GM23248 (cell line): ENCODE data around the gene PTTG2. TPM values are rescaled to one million over a fixed set of nuclear protein-coding genes. Genes with fewer than 3 reads are reported as not detected.

Experiments
- DNase-seq: peaks from one replicate; pipeline ENCODE4 v3.0.0-alpha.2; 2015
- H2AFZ ChIP-seq: fragments of 200-600 bp; sonication (generic); 2 replicates; pipeline ENCODE4 v1.6.1; 2016; ENCODE audit warnings: antibody characterized with exemption
- H3F3A ChIP-seq: fragments of 200-600 bp; sonication (generic); 2 replicates; pipeline ENCODE4 v1.6.1; 2016; ENCODE audit warnings: mild to moderate bottlenecking, antibody characterized with exemption, mixed run types; ENCODE audit not compliant: insufficient read depth
- H3K27ac ChIP-seq: fragments of 200-600 bp; sonication (generic); 2 replicates; pipeline ENCODE4 v1.5.1; 2016; ENCODE audit warnings: mild to moderate bottlenecking
- H3K27me3 ChIP-seq: fragments of 200-600 bp; sonication (generic); replicated peaks from 2 replicates; pipeline ENCODE4 v1.6.1; 2016; ENCODE audit warnings: mild to moderate bottlenecking; ENCODE audit not compliant: insufficient read depth
- H3K36me3 ChIP-seq: fragments of 200-600 bp; sonication (generic); 2 replicates; pipeline ENCODE4 v1.6.1; 2016; ENCODE audit warnings: low read depth, mild to moderate bottlenecking
- H3K4me1 ChIP-seq: fragments of 200-600 bp; sonication (generic); 2 replicates; pipeline ENCODE4 v1.6.1; 2016; ENCODE audit warnings: mild to moderate bottlenecking; ENCODE audit not compliant: insufficient read depth
- H3K4me2 ChIP-seq: fragments of 200-600 bp; sonication (generic); one replicate; pipeline ENCODE4 v1.6.1; 2016; ENCODE audit warnings: mild to moderate bottlenecking; ENCODE audit not compliant: unreplicated experiment
- H3K4me3 ChIP-seq: fragments of 200-600 bp; sonication (generic); 2 replicates; pipeline ENCODE4 v1.5.1; 2016; ENCODE audit warnings: mild to moderate bottlenecking
- H3K79me2 ChIP-seq: fragments of 200-600 bp; sonication (generic); 2 replicates; pipeline ENCODE4 v1.6.1; 2016; ENCODE audit warnings: mild to moderate bottlenecking; ENCODE audit not compliant: insufficient read depth
- H3K9ac ChIP-seq: fragments of 200-600 bp; sonication (generic); 2 replicates; pipeline ENCODE4 v1.6.1; 2016; ENCODE audit warnings: mild to moderate bottlenecking
- H3K9me2 ChIP-seq: fragments of 200-600 bp; sonication (generic); 2 replicates; pipeline ENCODE4 v1.6.1; 2016; ENCODE audit warnings: mixed run types, mild to moderate bottlenecking, moderate library complexity; ENCODE audit not compliant: insufficient read depth
- H3K9me3 ChIP-seq: fragments of 200-600 bp; sonication (generic); one replicate; pipeline ENCODE4 v1.6.1; 2017; ENCODE audit warnings: low read depth
- H4K20me1 ChIP-seq: fragments of 200-600 bp; sonication (generic); 2 replicates; pipeline ENCODE4 v1.6.0; 2016; ENCODE audit not compliant: insufficient read depth
- EZH2 ChIP-seq: fragments of 200-600 bp; sonication (generic); IDR thresholded peaks from 2 replicates; pipeline ENCODE4 v1.6.1; 2018; ENCODE audit warnings: antibody characterized with exemption, mild to moderate bottlenecking; ENCODE audit not compliant: insufficient read depth, poor library complexity, severe bottlenecking
- EZH2phosphoT487 ChIP-seq: fragments of 200-600 bp; sonication (generic); IDR thresholded peaks from 2 replicates; pipeline ENCODE4 v1.6.1; 2018; ENCODE audit warnings: antibody characterized with exemption, moderate library complexity, mild to moderate bottlenecking, low read depth; ENCODE audit not compliant: insufficient read depth
- WGBS, 2 experiments: methylation state at CpG; one replicate each; pipeline ENCODE4 v1.1.6; 2015 to 2017; ENCODE audit warnings: low lambda C conversion rate in 2 of 2, low coverage in 1 of 2; ENCODE audit errors: missing lambda C conversion rate in 2 of 2; 5-methylcytosine and 5-hydroxymethylcytosine counted together
- in situ Hi-C: fragments of 300-500 bp; cut with MboI; formaldehyde crosslinking; loops from 2 replicates; pipeline ENCODE4 v1.15.0; 2020
- polyA plus RNA-seq: library from polyadenylated mRNA; unstranded; fragments of >200 nt; fragmentation: Nextera tagmentation; extraction: Ambion mirVana; gene quantifications from 2 replicates; pipeline ENCODE4 v1.2.1, GENCODE V29; 2016
- total RNA-seq: library from RNA; depleted of rRNA; stranded (reverse); fragments of >200 nt; shearing (Covaris generic); gene quantifications from 2 replicates; pipeline ENCODE4 v1.2.3, GENCODE V29; 2014

Gene PTTG2
- total and polyA plus RNA-seq, 2 experiments from 2014 or later = not detected

DNA sequence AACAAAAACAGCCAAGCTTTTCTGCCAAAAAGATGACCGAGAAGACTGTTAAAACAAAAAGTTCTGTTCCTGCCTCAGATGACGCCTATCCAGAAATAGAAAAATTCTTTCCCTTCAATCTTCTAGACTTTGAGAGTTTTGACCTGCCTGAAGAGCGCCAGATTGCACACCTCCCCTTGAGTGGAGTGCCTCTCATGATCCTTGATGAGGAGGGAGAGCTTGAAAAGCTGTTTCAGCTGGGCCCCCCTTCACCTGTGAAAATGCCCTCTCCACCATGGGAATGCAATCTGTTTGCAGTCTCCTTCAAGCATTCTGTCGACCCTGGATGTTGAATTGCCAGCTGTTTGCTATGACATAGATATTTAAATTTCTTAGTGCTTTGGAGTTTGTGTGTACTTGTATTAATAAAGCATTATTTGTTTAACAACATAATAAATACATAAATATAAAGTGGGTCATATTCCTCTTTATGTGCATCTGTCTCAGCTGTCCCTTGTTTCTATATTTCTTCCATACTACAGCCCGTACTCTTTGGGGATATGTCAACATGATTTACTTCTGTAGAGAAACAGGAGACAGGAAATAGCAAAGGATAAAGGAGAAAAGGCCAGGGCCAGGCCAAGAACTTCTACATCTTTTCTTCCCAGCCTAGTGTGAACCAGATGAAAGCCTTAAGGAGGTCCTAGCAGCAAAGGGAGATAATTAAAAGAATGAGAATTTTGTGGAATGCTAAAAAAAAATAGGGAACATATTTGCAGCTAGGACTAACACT lies 667 bp downstream of the PTTG2 start:
- H3K4me2 ChIP-seq = no peak overlapping the region
- no peak overlapping the region for H2AFZ ChIP-seq
- 0 out of 2 replicates have a peak, but pooled peaks cover 18% of the 10 kb centered on the region for H3K27me3 ChIP-seq
- no peak for DNase-seq
- H3K9me2 ChIP-seq = no peaks in the 10 kb centered on the region
- WGBS, 2 experiments = 25 to 27% methylated on average over 5 of the region's 5 CpGs
- H3K9ac ChIP-seq = no peak overlapping the region
- no peak overlapping the region for H3K4me3 ChIP-seq
- in situ Hi-C loops = no loop called here
- no peaks in the 10 kb centered on the region for H3F3A ChIP-seq
- no peak overlapping the region for H3K27ac ChIP-seq
- no peaks in the 10 kb centered on the region for H4K20me1 ChIP-seq
- no peaks in the 10 kb centered on the region for H3K36me3 ChIP-seq
- H3K9me3 ChIP-seq = no peaks in the 10 kb centered on the region
- no peaks in the 10 kb centered on the region for H3K79me2 ChIP-seq
- no peaks in the 10 kb centered on the region for H3K4me1 ChIP-seq
- TF ChIP-seq EZH2 (no peak), EZH2phosphoT487 (no peak)

- Histone ChIP-seq H3K9me3 (no peaks in the 10 kb centered on the region), H3F3A (no peaks in the 10 kb centered on the region), H2AFZ (no peak overlapping the region), H3K4me1 (no peaks in the 10 kb centered on the region), H3K79me2 (no peaks in the 10 kb centered on the region), H3K4me2 (no peak overlapping the region), H4K20me1 (no peaks in the 10 kb centered on the region), H3K27me3 (0 out of 2 replicates have a peak, but pooled peaks cover 11% of the 10 kb centered on the region), H3K4me3 (no peak overlapping the region), H3K9ac (no peak overlapping the region), H3K9me2 (no peaks in the 10 kb centered on the region), H3K27ac (no peak overlapping the region), H3K36me3 (no peaks in the 10 kb centered on the region)
- 42 to 51% methylated on average over 4 of the region's 4 CpGs for WGBS, 2 experiments
- TF ChIP-seq EZH2phosphoT487 (no peak), EZH2 (no peak)
- DNase-seq = no peak
- in situ Hi-C loops = no loop called here
These were observed 4.7 kb downstream of the PTTG2 start for GRCh38 chr4:37964734-37965457.

GRCh38 chr4:37966044-37966443 lies 5.8 kb downstream of the PTTG2 start:
- 65 to 70% methylated on average over 3 of the region's 3 CpGs for WGBS, 2 experiments
- TF ChIP-seq EZH2 (no peak), EZH2phosphoT487 (no peak)
- 0 out of 2 replicates have a peak, but pooled peaks cover 7% of the 10 kb centered on the region for H3K27me3 ChIP-seq
- no peak for DNase-seq
- no peaks in the 10 kb centered on the region for H3K79me2 ChIP-seq
- H2AFZ ChIP-seq = no peak overlapping the region
- no peaks in the 10 kb centered on the region for H3K9me3 ChIP-seq
- H3K4me3 ChIP-seq = no peak overlapping the region
- H3K27ac ChIP-seq = no peak overlapping the region
- H3K9ac ChIP-seq = no peak overlapping the region
- H4K20me1 ChIP-seq = no peaks in the 10 kb centered on the region
- H3K36me3 ChIP-seq = no peaks in the 10 kb centered on the region
- no peaks in the 10 kb centered on the region for H3K9me2 ChIP-seq
- H3K4me1 ChIP-seq = no peaks in the 10 kb centered on the region
- no peaks in the 10 kb centered on the region for H3F3A ChIP-seq
- in situ Hi-C loops = no loop called here
- H3K4me2 ChIP-seq = no peak overlapping the region

- in situ Hi-C loops = no loop called here
- no peak overlapping the region for H3K27ac ChIP-seq
- no peak for DNase-seq
- no peaks in the 10 kb centered on the region for H3K36me3 ChIP-seq
- no peak overlapping the region for H2AFZ ChIP-seq
- H3K4me1 ChIP-seq = no peaks in the 10 kb centered on the region
- no peaks in the 10 kb centered on the region for H4K20me1 ChIP-seq
- H3K4me3 ChIP-seq = no peak overlapping the region
- H3K27me3 ChIP-seq = no peaks in the 10 kb centered on the region
- no peaks in the 10 kb centered on the region for H3K9me3 ChIP-seq
- 23 to 27% methylated on average over 5 of the region's 5 CpGs for WGBS, 2 experiments
- H3K4me2 ChIP-seq = no peak overlapping the region
- no peaks in the 10 kb centered on the region for H3K79me2 ChIP-seq
- TF ChIP-seq EZH2phosphoT487 (no peak), EZH2 (no peak)
- H3K9ac ChIP-seq = no peak overlapping the region
- H3F3A ChIP-seq = no peaks in the 10 kb centered on the region
- H3K9me2 ChIP-seq = no peaks in the 10 kb centered on the region
These were observed 7.5 kb downstream of the PTTG2 start for GRCh38 chr4:37967736-37968135.
